COLO668 (cell line): ENCODE data around the gene TRPM7.
"Not testable (repeated sequence)": the region's sequence is repeated elsewhere in the genome, so short reads cannot be mapped to it uniquely, and the experiment has no call there.

ENCODE experiments used
- DNase-seq: peaks from one replicate; lab custom pipeline; 2025; ENCODE audit not compliant: unreplicated experiment; lab: John Stamatoyannopoulos, UW

The TRPM7 gene

DNA sequence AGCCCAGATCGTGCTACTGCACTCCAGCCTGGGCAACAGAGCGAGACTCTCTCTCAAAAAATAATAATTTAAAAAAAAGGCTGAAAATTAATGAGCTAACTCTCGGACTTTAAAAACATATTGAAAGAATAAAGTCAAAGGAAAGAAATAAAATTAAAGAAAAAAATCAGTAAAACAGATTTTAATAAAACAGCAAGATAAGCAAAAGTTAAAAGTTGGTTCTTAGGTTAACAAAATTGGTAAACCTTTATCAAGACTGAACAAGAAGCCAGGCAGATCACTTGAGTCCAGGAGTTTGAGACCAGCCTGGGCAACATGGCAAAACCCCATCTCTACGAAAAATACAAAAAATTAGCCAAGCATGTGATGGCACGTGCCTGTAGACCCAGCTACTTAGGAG, 20.7 kb downstream of the TRPM7 start:
- no peak for DNase-seq

DNA sequence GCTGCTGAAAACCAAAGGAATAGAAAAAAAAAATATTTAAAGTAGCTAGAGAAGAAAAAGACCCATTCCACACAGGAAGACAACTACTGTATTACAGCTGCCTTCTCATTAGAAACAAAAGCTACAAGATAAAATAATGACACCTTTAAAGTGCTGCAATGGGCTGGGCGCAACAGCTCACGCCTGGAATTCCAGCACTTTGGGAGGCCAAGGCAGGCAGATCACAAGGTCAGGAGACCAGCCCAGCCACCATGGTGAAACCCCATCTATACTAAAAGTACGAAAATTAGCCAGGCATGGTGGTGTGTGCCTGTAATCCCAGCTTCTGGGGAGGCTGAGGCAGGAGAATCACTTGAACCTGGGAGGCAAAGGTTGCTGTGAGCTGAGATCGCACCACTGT, 31.0 kb downstream of the TRPM7 start:
- DNase-seq: no peak

DNA sequence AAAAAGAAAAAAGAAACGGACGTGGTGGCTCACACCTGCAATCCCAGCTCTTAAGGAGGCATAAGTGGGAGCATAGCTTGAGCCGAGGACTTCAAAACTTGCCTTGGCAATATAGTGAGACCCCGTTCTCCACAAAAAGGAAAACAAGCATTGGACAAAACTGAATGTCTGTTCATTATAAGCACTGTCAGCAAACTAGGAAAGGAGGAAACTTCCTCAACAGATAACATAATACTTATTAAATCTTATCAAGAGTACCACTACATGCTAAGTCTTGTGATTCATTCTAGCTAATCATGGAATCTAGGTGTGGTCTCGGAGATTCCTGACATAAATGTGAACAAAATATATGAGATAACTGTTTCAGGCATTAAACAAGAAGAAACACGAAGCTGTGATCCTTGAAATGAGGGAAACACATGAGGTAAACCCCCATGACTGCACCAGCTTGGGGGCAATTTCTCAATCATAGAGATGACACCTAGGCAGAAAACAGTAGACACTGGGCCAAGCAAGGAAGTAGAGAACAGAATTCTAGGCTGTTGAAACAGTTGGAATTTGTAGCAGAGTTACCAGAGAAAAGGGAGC, 33.3 kb downstream of the TRPM7 start:
- DNase-seq: no peak

DNA sequence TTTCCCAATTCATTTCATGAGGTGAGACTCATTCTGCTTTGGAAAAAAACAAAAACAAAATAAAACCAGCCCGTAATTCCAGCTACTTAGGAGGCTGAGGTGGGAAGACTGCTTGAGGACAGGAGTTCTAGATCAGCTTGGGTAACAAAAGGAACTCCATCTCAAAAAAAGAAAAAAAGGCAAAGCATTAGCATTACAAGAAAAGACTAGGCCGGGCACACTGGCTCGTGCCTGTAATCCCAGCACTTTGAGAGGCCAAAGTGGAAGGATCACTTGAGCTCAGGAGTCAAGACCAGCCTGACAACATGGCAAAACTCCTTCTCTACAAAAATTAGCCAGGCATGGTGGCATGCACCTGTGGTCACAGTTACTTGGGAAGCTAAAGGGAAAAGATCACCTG, 33.9 kb downstream of the TRPM7 start:
- DNase-seq: no peak

DNA sequence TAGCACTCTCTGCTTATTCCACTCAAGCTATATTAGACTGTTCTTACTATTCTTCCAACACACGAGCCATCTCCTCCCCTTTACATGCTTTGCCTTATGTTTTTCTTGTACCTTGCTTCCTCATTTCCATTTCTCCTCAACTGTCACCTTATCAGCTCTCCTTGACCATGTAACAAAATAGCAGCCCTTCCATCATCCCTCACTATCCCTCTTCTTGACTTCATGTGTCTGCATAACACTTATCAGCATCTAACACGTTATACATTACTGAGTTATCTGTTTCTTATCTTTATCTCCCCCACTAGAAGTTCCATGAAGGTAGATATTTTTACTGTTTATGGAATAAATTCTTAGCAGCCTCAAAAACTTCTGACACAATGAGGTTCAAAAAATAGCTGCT, 45.3 kb downstream of the TRPM7 start:
- no peak for DNase-seq

DNA sequence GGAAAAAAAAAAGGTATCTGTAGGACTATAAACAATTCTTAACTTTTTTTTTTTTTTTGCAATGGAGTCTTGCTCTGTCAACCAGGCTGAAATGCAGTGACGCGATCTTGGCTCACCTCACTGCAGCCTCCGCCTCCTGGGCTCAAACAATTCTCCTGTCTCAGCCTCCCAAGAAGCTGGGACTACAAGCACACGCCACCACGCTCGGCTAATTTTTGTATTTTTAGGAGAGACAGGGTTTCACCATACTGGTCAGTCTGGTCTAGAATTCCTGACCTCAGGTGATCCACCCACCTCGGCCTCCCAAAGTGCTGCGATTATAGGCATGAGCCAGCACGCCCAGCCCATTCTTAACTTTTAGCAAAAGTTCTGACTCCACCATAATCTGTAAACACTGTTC, 50.5 kb downstream of the TRPM7 start:
- no peak for DNase-seq

DNA sequence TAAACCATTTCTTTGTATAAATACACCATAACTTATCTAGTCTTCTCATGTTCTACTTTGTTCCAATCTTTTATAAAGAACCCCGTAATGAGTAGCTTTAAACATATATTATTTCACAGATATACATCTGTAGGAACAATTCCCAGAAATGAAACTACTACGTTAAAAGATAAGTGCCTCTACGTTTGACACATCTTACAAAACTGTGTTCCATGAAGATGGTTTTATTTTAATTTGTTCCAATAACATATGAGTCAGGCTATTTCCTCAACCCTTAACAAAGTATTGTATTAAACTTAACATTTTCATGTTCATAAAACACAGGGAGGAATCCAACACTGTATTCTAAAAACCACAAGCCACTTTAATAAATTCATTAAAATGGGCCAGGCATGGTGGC, 52.9 kb downstream of the TRPM7 start:
- no peak for DNase-seq

DNA sequence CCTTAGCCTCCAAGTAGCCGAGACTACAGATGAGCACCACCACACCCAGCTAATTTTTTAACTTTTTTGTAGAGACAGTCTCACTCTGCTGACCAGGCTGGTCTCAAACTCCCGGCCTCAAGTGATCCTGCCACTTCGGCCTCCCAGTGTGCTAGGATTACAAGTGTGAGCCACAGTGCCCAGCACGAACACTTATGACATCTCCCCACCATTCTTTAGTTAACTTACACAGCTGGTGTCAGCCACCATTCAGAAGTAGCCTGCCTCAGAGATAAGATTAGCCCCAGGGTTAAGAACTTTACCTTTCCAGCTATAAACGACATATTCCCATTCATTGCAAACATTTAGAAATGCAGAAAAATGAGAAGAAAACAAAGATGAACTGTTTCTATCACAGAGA, 58.2 kb downstream of the TRPM7 start:
- DNase-seq: no peak

DNA sequence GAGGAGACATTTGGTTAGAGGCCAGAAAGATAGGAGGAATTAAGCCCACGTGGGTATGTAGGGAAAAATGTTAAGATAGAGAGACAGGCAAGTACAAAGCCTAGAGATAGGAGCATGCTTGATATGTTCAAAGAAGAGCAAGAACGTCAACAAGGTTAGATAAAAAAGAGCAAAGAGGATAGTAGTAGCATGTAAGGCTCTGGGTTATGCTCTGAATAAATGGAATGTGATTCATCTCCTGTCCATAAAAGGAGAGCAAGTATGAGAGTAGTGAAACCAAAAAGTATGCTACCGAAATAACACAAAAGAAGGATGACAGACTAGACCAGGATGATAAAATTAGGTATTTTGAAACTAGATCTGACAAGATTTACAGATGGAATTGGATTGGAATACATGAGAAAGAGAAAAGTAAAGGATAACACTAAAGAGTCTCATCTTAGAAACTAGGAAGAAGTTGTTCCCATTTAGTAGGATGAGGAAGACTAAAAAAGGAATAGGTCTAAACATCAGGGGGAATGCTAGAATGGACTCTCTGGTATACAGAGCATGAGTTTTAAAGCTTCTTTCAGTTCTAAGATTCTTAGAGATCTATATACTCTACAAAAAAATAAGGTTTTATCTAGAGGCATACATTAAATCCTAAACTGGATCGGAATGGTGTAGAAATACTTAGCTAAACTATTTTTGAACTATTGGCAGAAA, 59.1 kb downstream of the TRPM7 start:
- DNase-seq: no peak

DNA sequence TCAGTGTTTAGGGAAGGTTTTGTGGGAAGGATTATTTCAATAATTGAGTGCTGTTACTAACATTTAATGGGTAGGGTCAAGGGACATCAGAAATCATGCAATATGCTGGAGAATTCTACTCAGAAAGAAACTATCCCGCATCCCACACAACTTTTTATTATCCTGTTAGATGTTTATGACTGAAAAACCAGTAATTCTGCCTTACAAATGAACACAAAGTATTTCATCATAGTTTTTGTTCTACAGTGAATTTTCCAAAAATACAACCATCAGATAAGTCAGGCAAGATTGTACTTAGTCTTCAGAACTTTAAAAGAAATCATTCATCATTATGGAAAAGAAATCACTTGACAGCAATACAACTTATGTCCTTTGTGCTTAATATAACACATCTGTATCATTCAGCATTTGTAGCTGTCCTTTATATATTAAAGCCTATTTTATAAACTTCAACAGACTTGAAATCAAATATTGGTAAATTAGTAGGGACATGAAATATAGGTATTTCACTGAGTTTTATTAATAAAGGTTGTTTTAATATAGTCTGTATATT, 61.9 kb downstream of the TRPM7 start:
- no peak for DNase-seq

DNA sequence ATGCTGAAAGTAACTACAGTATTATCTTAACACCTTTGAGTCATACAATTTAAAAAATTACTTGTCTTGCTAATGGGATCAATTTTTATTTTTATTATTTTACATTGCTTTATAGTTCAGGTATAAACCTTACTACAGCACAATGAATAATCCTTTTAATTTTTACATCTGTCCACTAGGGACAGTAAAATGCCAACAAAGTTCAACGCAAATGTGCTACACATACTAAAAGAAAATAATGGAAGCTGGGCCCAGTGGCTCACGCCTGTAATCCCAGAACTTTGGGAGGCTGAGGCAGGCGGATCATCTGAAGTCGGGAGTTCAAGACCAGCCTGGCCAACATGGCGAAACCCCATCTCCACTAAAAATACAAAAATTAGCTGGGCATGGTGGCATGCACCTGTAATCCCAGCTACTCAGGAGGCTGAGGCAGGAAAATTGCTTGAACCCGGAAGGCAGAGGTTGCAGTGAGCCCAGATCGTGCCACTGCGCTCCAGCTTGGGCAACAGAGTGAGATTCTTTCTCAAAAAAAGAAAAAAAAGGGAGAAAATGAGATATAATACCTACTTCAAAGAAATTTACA, 64.1 kb downstream of the TRPM7 start:
- DNase-seq: not testable (repeated sequence)

DNA sequence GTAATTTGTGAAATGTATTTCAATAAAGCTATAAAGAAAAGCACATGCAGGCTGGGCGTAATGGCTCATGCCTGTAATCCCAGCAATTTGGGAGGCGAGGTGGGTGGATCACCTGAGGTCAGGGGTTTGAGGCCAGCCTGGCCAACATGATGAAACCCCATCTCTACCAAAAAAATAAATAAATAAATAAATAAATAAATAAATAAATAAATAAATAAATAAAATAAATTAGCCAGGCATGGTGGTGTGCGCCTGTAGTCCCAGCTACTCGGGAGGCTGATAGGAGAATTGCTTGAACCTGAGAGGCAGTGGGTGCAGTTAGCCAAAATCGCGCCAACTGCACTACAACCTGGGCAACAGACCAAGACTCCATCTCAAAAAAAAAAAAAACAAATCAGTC, 69.6 kb downstream of the TRPM7 start:
- DNase-seq: not testable (repeated sequence)

DNA sequence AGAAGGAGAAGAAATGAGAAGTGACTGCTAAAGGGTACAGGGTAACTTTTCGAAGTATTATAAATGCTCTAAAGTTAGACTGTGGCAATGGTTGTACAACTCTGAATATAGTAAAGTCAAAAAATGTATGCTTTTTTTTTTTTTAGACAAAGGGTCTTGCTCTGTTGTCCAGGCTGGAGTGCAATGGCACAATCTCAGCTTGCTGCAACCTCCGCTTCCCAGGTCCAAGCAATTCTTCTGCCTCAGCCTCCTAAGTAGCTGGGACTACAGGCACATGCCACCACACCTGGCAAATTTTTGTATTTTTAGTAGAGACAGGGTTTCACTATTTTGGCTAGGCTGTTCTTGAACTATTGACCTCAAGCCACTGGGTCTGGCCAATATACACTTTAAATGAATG, 70.0 kb downstream of the TRPM7 start:
- not testable (repeated sequence) for DNase-seq

DNA sequence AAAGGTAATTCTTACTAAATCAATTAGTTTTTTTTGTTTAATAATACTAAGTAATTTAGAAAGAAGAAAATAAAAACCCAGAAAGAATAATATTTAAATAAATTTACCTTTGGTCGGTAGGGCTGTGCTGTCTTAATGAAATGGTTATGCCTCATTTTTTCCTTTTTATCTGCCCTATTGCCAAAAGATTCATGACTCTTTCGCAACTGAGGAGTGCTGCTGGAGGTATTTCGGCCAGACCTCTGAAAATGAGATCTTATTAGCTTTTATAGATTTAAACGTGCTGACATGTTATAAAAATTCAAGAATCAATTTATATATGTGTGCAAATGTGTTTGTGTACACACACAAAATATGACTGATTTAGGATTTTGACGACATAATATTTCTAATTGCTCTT, 73.0 kb downstream of the TRPM7 start:
- DNase-seq: no peak

DNA sequence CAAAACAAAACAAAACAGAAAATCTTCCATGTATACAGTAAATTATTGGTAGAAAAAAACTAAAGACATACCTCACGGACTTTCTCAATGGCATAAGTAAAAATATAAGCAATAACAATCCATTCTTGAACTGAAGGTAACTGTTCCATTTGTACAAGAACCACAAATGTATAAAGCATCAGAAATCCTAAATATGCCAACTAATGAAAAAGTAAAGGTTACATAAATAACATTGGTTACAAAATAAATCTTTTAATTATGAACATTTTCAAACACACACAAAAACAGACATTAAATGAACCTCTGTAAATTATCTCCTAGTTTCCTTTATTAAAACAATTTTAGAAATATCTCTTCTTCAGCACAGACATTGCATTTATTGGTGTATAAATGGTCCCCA, 79.5 kb downstream of the TRPM7 start:
- no peak for DNase-seq

DNA sequence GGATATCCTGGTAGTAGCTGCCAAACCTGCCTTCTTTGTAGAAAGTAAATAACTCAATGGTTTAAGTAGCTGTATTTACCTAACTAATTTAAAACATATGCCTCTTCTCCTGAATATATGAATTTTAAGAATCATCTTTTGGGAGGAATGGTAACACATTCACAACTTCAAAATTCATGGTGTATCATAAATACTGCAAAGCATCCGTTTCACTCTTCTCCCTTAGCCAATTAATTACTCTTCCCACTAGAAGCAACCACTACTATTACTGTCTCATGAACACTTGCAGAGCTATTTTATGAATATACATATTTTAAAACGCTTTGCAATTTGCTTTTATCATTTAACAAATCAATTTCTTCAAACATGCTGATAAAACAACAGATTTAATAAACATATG, 81.1 kb downstream of the TRPM7 start:
- no peak for DNase-seq

DNA sequence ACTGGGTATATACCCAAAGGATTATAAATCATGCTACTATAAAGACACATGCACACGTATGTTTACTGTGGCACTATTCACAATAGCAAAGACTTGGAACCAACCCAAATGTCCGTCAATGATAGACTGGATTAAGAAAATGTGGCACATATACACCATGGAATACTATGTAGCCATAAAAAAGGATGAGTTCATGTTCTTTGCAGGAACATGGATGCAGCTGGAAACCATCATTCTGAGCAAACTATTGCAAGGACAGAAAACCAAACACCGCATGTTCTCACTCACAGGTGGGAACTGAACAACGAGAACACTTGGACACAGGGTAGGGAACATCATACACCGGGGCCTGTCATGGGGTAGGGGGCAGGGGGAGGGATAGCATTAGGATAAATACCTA, 84.6 kb downstream of the TRPM7 start:
- not testable (repeated sequence) for DNase-seq

DNA sequence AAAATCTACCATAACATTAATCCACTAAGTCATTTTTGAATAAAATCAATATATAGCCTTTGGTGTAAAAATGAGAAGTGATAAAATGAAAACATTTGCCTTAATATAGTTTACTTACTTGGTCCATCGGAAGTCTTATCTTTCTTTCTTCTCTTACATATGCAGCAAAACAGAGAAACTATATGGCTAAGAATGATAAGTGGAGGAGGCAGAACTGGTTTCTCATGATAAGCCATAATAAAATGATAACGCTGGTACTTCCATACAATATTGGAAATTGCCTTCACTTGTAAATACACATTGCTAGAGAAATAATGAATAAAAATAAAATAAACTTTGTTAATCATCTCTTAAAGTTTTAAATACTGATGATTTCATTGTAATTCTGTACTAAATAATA, 92.3 kb downstream of the TRPM7 start:
- no peak for DNase-seq

DNA sequence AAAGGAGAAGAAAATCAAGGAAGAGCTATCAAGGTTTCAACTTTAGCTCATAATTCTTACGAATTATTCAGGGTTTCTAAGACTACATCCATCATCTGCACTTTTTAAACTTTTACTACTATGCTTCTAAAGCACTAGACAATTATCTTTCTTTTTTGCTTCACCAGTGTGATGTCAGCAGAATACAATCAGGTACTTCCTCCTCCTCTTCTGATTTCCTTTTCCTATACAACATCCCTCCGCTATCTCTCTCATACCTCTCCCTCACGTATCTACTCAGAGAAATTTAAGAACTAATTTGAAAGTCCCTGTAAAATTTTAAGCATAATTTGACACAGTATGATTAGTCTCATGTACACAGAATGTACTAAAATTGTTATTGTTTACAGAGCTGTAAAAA, 92.8 kb downstream of the TRPM7 start:
- no peak for DNase-seq

DNA sequence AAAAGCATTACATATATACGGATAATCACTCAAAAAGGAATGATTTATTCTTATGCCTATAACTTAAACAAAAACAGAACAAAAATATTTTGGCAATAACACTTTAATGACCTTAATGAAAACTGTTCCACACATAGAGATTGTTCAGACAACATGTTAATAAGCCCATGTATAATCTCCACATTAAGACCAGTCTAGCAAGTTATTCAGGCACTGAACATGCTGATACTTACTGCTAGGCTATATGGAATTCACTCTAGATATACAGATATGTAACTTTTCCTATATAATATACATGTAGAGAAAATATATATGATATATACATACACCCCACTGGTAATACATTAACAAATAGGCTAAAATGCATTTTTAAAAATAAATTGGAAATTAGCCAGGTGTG, 96.3 kb downstream of the TRPM7 start:
- DNase-seq: no peak

DNA sequence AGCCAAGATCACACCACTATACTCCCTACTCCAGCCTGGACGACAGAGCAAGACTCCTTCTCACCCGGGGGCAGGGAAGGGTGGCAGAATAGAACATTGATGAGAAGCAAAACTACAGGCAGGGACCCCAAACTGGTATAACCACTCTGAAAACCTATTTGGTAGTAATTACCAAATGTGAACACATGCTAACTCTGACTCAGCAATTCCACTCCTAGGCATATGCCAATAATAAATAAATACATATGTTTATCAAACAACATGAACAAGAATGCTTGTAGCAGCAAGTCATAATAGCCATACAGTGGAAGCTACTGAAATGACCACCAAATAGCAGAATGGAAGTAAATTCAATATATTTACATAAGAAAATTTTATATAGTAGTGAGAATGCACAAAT, 109.1 kb downstream of the TRPM7 start:
- DNase-seq: no peak

DNA sequence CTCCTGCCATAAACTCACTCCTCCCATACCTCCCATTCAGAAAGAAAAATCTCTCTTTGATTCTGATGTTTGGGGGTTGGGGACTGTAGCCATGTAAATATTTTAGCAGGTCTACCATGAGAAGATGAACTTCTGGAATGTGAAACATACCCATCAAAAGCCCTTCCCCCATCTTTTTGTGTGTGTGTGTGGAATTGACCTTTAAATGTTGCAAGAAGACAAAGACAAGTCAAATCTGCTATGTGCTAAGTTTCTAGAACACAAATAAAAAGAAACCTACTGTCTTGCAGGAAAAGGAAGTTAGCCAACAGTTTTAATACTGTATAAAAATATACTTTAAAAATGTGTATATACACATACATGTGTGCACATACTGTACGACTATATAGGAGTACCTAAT, 110.4 kb downstream of the TRPM7 start:
- no peak for DNase-seq

DNA sequence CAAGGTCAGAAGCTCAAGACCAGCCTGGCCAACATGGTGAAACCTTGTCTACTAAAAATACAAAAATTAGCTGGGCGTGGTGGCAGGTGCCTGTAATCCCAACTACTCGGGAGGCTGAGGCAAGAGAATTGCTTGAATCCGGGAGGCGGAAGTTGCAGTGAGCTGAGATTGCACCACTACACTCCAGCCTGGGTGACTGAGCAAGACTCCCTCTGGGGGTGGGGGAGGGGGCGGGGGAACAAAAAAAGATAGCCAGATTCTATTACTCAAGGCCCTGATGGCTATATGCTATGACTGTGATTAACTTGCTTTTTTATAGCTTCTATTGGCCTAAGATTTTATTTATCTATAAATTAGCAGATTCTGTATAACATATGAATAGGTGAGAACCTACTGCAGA, 112.8 kb downstream of the TRPM7 start:
- not testable (repeated sequence) for DNase-seq
